Peyer's patch (tissue), 4 donors: ENCODE results near the gene EFNA4.

Source experiments
- CTCF ChIP-seq, 6 experiments: fragments of 450-650 bp in 4 of 6; fragments of 200-600 bp in 2 of 6; sonication (generic) in 1 of 6; IDR thresholded peaks; one replicate each; pipeline ENCODE4 v1.5.1; 2017 to 2019; ENCODE audit warnings: antibody characterized with exemption in 6 of 6, mild to moderate bottlenecking in 3 of 6, moderate library complexity in 1 of 6
- POLR2A ChIP-seq, 2 donors: fragments of 450-650 bp; IDR thresholded peaks; one replicate each; pipeline ENCODE4 v1.5.1; 2017; ENCODE audit warnings: antibody characterized with exemption in 2 of 2, mild to moderate bottlenecking in 2 of 2, moderate library complexity in 2 of 2

GRCh38 chr1:155051342-155051776 lies 12.2 kb upstream of the EFNA4 start:
- TF ChIP-seq POLR2A (IDR thresholded peaks at IDR 0.05) (no peak), CTCF (IDR thresholded peaks at IDR 0.05) (no peak)
